Activated T-cell treated with anti-CD3 and anti-CD28 coated beads for 48 hours (primary cell): Measurements from ENCODE around the gene HOXA13.

Experiments used
- DNase-seq: peaks from one replicate; pipeline ENCODE4 v3.0.0-alpha.2; 2020; ENCODE audit warnings: low read depth

The HOXA13 gene

DNA sequence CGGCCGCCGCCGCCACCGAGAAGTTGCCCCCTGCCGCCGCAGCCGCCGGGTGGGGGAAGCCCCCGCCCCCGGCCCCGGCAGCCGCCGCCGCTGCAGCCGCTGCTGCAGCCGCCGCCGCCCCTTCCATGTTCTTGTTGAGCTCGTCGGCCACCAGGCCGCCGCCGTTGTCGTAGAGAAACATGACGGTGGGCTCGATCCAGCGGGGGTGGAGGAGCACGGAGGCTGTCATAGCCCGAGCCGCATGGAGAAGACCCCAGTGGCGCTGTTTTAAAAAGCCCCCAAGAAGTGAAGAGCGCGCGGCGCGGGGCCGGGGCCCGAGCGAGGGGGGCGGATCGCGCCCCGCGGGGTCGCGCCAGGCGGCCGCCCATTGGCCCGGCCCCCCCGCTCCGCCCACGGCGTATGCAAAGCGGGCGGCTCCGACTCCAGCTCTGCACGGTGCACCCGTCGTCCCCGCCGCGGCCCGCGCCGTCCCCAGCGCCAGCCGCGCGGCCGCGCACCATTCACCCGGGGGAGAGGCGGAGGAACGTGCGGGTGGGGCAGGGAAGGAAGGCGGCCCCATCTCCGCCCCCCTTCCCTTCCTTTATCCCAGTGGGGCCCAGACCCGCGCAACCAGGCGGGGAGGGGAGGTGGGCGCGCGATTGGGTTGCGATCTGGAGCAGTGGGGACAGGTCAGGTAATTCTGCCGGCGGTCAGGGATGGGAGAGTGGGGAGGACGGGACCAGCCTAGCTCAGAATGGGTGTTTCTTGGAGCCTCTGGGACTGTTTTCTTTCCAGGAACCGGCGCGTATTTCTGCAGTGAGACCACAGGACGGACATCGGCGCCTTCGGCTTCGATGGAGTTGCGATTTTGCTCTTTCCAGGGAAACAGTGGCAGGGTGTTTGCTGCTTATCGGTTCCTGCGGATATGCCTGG, at the start of gene HOXA13:
Gene HOXA13 (minus strand): TSS at position 243 of the 912 bp plus-strand sequence. CDS start 14 bp downstream, at position 229.
- DNase-seq: no peak

DNA sequence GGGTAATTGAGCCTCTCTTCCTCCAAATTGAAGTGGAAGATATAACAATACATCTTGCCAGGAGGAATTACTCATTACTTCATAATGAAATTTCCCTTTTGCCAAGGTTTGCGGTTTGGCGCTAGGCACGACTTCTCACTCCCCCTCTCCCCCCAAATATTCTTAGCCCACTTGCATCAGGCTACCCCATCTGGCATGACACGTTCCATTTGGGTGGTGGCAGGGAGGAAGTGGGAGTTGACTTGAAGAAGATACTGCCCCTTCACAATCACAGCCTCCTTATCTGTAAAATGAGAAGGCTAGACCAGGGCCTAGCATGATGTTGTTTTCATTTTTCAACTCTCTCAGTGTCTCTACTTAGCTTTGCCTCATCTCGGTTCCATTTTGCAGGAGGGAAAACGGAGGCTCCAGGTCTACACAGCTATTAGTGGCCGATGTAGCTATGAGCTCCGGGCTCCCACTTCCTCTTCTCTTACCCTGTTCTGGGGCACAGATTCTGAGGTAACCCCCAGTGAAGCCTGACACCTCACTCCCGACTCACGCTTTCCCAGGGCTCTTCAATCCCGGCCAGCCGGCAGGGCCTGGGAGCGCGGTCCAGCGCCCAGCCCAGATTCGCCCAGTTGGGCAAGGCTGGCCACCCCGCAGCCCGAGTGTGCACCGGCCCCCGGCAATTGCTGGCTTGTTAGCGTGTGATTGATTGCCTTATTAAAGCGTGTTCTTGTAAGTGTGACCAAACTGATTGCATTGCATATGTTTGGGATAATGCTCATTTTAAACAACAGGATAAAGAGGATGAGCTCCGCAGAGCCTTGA, 49.2 kb upstream of the HOXA13 start:
- no peak for DNase-seq

DNA sequence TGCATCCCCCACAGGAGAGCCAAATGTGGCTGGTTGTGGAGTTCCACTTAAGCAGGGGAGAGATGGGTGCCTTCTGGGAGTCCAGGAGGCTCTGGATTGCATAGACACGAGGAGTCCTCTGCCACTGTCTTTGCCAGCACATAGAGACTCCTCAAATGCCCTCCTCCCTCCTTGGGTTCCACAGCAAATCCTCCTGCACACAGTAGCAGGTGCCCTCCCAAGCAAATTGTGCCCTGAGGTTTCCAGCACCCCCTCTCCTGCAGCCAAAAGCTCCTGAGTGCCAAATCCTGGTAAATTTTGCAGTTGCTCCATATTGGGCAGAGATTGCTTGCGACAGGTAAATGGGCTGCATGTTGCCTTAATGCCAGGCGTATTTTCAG, 48.5 kb upstream of the HOXA13 start:
- DNase-seq: no peak

DNA sequence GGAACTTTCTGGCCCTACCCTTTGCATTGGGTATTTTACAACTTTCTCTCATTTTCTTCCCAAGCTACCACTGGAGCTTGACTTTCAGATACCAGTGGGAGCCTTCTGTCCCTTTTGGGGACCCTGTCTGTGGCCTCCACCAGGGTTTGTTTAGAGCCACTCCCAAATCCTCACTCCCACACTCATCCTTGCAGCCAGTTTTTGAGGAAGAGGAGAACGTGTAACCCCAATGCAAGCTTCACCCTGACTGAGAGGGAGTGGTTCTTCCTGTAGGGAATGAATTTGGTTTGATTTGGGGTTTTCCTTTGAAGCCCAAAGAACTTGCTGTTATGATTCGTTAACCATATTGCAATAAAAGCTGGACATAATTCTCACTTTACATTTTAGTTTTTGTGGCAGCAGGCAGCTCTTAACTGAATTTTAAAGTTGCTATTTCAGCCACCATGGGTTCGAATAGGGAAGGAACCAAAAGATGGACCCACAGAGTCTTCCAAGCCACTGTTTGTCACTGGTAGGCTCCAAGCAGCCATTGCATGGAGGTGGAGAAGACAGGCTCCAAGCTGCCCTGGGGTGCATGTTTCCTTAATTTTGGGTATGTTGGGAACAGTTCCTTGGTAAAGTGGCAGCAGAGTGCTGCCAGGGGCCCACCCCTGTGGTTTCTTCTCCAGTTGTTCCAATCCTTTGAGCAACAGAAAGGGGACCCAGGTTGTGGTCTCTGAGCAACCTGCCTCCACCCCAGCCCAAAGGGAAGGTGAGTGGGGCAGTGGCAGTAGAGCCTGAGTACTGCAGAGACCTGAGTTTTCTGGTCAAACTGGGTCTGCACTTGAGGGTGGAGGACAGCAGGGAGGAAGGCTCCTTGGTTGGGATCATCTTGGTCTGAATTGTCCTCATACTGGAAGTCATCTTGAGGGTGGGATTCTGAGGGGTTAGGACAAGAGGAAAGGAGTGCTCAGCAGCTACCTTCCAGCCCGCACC, 47.8 kb upstream of the HOXA13 start:
- DNase-seq: no peak

DNA sequence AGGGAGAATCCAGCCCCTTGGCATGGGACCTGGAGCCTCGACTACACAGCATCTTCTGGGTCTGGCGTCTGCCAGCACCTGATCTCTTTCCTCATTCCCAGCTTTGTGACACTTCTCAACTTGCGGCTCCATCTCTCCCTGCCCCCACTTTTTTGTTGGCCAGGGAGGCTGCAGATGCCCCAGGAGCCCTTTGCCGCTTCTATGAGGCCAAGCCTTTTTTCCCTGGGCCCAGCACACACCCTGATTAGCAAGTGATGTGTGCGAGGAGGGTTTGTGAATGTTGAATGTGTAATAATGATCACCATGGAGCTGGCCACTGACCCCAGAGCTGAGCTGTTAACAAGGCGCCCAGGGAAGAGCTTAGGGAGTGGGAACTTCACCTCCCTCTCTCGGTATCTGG, 47.1 kb upstream of the HOXA13 start:
- no peak for DNase-seq

DNA sequence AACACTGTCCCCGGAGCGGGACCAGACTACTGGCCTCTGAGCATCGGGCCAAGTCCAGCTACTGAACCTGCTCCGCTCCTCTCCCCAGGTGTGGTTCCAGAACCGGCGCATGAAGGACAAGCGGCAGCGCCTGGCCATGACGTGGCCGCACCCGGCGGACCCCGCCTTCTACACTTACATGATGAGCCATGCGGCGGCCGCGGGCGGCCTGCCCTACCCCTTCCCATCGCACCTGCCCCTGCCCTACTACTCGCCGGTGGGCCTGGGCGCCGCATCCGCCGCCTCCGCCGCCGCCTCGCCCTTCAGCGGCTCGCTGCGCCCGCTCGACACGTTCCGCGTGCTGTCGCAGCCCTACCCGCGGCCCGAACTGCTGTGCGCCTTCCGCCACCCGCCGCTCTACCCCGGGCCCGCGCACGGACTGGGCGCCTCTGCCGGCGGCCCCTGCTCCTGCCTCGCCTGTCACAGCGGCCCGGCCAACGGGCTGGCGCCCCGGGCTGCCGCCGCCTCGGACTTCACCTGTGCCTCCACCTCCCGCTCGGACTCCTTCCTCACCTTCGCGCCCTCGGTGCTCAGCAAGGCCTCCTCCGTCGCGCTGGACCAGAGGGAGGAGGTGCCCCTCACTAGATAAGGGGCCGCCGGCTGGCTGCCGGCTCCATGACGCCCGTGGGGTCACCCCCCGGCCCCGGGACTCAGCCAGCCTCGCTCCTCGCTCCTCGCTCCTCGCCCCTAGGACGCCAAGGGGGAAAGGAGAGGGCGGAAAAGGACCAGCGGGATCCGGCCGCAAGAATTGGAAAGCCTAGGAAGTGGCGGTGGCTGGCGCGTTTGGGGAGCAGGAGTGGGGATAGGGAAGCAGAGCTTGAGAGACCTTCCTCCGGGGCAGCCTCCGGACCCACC, 46.2 kb upstream of the HOXA13 start:
- DNase-seq: no peak

DNA sequence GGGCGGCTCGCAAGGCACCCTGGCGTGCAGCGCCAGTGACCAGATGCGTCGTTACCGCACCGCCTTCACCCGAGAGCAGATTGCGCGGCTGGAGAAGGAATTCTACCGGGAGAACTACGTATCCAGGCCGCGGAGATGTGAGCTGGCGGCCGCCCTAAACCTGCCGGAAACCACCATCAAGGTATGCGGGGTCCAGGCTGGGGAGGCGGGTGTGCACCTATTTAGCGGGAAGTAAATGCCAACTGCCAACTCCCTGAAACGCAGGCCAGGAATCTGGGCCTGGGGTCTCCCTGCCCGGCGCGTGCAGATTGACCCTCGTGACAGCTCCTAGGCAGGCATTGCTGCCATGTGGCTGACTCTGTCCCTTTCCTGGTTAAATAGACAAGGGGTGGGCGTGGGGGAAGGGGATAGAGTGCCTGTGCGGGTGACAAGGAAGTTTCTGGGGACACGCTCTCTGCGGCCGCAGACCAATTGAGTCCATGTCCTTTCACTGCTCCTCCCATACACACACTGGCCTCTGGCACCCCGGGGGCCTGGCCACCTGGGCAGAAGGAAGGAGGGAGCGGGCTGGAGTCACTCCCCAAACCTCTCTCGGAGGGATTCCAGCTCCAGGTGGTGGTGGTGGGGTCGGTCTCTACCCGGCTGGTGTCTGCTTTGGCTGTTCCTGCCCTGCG, 45.4 kb upstream of the HOXA13 start:
- no peak for DNase-seq

DNA sequence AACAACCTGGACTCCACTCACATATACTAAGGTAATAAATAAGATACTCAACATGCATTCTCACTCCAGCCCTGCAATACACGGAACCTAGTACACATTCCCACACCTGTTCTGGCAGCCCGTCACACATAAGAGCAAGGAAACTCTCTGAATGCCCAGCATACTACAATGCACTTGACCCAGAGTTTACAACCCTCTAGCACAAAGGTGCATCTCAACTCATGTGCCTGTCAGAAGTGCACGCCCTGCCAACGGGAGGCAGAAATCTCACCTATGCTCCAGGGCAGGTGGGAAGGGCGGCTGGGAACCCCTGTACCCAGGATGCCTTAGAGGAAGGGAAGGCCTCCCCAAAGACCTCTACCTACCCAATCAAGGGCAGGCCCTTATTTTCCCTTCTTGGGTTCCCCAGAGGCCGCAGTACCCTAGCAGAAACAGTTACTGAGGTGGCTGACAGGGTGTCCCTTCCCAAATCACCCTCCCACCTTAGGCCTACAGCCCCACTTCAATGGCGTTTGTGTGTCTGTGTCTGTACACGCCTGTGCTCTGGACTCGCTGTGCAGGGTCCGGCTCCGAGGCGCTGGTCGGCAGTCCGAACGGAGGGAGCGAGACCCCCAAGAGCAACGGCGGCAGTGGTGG, 44.7 kb upstream of the HOXA13 start:
- no peak for DNase-seq

DNA sequence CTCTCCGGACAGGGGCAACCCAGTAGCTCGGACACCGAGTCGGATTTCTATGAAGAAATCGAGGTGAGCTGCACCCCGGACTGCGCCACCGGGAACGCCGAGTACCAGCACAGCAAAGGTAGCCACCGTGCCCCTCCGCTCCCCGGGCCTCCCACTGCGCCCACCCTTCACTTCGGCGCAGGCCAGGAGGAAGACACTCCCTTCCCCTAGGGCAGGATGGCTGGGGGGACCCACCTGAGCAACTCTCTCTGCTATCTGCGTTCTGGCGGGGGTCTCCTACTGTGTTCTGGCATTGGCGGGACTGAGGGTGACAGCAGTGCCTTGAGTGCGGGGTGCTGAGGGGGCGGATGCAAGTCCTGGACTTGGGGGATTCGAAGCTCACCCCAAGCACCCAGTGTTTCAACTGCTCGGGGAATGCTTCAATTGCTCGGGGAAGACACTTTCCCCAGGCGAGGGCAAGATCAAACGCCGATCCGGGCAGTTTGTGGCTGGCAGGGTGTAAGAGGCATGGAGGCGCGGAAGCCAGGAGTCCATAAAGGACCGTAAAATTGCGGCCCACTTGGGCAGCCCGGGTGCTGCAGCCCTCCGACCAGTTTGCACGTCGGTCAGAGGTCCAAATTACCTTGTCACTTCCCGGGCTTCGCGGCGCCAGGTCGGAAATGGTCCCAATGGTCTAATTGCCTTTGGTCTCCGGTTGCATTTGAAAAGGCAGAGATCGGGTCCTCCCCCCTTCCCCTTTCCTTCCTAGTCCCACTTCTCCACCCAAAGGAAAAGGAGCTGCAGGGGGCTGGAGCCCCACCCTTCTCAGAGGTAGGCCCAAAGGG, 43.7 kb upstream of the HOXA13 start:
- DNase-seq: no peak

DNA sequence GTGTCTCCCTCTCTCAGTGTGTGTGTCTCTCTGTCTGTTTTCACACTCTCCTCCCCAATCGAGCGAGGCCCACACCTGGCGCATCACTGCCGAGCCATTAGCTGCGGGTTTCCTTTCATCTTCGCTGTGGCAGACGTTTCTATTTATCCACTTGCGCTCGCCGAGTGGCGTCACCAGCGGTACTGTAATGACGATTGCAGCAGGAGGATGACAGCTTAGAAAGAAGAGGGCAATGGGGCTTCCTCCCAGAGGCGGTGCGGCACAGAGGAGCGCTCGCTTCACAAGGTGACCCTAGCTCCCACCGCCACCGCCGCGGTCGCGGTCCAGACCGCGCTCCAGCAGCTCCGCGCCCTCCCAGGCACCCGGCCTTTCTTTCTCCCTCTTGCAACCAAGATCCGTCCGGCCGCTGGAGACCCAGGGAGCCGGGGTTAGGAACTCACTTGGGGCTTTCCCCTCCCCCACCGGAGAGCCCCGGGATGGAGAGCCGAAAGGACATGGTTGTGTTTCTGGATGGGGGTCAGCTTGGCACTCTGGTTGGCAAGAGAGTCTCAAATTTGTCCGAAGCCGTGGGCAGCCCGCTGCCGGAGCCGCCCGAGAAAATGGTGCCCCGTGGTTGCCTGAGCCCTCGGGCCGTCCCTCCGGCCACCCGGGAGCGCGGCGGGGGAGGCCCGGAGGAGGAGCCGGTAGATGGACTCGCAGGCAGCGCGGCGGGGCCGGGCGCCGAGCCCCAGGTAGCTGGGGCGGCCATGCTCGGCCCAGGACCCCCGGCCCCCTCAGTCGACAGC, 42.9 kb upstream of the HOXA13 start, which contains the start of gene EVX1:
Gene EVX1 (plus strand): TSS at position 248 of the 785 bp plus-strand sequence. CDS start 229 bp downstream, at position 477.
- no peak for DNase-seq

DNA sequence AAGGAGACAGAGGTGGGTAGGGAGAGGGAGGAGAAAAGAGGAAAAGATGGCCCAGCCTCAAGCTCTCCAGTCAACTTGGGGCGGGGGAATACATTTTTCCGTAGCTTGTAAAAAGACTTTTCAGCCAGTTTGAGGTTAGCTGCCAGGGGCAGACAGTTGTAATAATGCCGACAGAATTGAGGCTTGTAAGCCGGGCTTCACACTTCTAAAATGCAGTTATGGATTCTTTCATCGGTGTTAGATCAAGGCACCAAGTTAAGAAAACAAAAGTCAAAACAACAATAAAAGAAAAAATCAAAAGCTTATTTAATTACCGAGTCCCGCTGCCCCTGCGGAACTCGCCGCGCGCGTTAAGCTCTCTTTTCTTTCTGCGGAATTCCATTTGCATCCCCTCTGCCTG, 42.3 kb upstream of the HOXA13 start:
- no peak for DNase-seq

DNA sequence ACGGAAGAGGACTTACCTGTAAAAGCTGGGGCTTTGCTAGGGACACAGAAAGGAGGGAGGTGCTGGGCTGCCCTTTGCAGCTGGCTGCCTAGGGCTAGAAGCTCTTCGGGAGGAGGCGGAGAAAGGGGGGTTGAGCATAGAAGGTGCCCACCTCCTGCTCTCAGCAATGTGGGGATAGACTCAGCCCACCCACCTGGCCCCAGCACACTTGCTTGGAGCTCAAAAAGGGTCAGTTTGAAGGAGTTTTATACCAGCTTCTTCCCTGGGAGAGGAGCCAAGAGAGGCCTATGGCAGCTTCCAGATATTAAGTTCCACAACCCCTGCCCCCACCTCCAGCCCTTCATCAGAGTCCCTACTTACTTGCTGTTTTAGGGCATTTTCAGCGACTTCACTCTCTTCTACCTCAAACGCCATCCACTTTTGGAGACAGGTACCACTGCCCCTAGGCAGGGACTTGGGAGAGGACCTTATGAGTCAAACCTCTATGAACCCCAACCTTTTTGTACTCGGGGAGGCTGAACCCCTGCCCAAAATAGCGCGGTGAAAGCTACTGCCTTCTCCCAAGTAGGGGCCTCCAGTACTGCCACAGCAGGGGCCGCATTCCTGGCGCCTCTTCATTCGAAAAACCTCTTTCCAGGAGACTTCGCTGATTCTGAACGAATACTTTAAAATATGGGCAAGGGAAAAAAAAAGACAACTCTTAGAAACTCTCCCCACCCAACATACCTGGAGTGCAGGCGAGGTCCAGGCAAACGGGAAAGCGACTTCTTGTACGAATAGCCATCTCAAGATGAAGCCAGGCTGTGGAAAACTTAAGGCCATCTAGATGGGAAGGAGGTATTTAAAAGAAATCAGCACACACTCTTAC, 41.5 kb upstream of the HOXA13 start:
- DNase-seq: no peak

DNA sequence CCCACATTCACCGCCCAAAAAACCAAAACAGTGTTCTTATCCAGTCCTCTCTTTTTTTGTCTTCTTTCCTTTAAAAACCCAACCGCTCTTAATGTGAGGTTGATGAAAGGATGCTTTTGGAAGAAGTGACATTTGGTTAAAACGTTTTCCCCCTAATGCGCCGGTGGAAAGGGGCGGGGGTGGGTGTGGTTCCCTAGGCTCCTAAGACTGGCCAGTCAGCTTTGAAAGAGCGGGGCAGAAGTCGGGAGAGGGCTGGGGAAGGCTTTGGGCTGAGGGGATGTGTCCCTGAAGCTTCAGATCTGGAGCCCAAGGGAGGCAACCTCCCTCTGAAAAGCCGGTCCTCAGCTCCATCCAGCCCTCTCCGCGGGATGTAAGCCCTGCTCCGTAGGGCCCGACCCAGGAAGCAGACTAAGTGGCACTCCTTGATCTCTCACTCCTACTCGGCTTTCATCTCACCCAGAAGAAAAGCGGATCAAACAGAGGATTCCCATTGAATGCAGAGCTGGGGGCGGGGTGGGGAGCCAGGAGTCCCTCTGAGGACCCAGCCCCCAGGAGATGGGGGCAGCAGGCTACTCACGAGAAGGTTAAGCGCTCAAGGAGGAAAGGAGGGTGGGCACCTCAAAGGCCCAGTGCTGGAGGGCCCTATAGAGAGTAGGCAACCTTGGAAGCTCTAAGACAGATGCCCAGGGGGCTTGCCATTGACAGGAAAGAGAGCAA, 40.3 kb upstream of the HOXA13 start:
- DNase-seq: no peak

DNA sequence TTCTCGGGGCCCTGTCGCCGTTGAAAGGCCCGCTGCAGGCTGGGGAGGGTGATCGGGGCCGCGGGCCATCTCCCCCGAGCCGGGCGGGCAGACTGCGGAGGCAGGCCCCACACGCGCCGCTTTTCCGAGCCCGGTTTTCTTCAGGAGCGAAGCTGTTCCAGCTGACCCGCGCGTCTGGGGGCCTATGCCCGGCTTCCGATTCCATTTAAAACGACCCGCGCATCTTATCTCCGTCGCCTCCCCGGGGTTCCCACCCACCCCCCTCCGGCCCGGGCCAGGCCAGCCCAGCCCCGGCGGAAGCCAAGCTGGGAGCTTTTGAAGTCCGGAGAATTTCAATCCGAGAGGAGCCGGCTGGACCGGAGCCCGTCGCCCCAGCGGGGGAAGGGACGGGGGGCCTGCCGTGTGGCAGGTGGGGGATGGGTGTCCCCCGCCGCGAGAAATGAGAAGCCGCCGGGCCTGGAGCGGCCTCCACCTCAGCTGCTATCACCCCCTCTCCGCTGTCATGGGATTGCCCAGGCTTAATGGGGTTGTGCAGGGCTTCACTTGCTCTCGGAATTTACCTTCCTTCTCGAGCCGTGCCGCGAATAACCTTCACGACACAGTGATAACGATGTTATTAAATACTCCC, 39.6 kb upstream of the HOXA13 start:
- no peak for DNase-seq

DNA sequence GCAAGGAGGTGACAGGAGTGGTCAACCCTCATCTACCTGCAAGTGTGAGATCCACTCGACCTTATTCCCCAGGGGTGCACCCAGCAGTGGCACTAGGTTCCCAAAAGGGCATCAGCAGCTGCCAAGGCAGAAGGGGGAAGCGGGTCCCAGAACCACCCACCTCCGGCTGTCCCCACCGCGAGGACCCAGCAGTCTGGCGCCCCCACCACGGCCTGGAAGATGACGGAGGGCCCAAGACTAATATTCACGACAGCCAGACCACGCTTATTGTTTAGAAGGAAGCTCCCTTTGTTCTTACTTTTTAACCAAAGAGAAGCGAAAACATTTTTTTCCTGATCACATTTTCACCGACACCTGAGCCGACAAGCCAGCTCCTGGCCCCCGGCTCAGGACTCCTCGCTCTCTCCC, 39.1 kb upstream of the HOXA13 start:
- no peak for DNase-seq
